Left lung (tissue), 10 donors: ENCODE results near the gene KCNN4. TPM values are rescaled to one million over a fixed set of nuclear protein-coding genes. Genes with fewer than 3 reads are reported as not detected.

Experiments
- ATAC-seq: fragments of 200-7000 bp; cut with Tn5 transposase; one replicate; pipeline ENCODE4 v1.9.1; 2020; ENCODE audit warnings: moderate library complexity
- DNase-seq, 4 donors: peaks; one replicate each; pipeline ENCODE4 v3.0.0-alpha.2; 2013 to 2020
- H3K27ac ChIP-seq, 2 donors: fragments of 200-600 bp; sonication (generic) in 1 of 2; one replicate each; pipeline versions ENCODE4 v1.5.0 to v1.8.0; 2020 to 2021
- H3K27me3 ChIP-seq, 2 donors: fragments of 200-600 bp; sonication (generic) in 1 of 2; one replicate each; pipeline versions ENCODE4 v1.5.0 to v1.8.0; 2020 to 2021
- H3K36me3 ChIP-seq, 2 donors: fragments of 200-600 bp; sonication (generic) in 1 of 2; one replicate each; pipeline versions ENCODE4 v1.5.0 to v1.8.0; 2020 to 2021
- H3K4me1 ChIP-seq, 2 donors: fragments of 200-600 bp; one replicate each; pipeline ENCODE4 v1.8.0; 2021
- H3K4me3 ChIP-seq, 2 donors: fragments of 200-600 bp; sonication (generic) in 1 of 2; one replicate each; pipeline versions ENCODE4 v1.5.0 to v1.8.0; 2020 to 2021; ENCODE audit warnings: mild to moderate bottlenecking in 1 of 2
- H3K9me3 ChIP-seq, 2 donors: fragments of 200-600 bp; sonication (generic) in 1 of 2; one replicate each; pipeline versions ENCODE4 v1.5.0 to v1.8.0; 2020 to 2021
- intact Hi-C, 2 donors: fragments of 100-400 bp; cut with DNase I; formaldehyde crosslinking; loops; one replicate each; pipeline versions ENCODE4 v1.11.2 to v1.14.2; 2022
- polyA plus RNA-seq, 6 donors: library from polyadenylated mRNA; unstranded; fragments of 120-200 nt; gene quantifications; one replicate each; pipeline ENCODE4 v1.2.1, GENCODE V29; 2013; ENCODE audit not compliant: insufficient read length in 6 of 6
- total RNA-seq, 2 donors: library from RNA; stranded (reverse); fragmentation: NEBNext Ultra II Directional; extraction: Animal tissue kit (Norgen Biotek cat#: 25700); gene quantifications; one replicate each; pipeline ENCODE4 v1.2.1, GENCODE V29; 2021
- TF ChIP-seq, protein P1 (sequence below), 2 donors: fragments of 200-600 bp; sonication (generic) in 1 of 2; IDR thresholded peaks; one replicate each; pipeline versions ENCODE4 v1.5.0 to v1.8.0; 2021; ENCODE audit warnings: antibody characterized with exemption in 2 of 2
- donor health status: DM: no; HTN: yes; CAD: no.
- donor health status: DM: no; HTN: no; CAD: no.

The KCNN4 gene
- total and polyA plus RNA-seq, 8 donors, result 0.67 to 21.5 (median 2.5) TPM

- ATAC-seq (no peak), DNase-seq (no peak)
- Histone ChIP-seq H3K36me3 (peaks cover 0 to 83% of the 10 kb centered on the region in 2 donors), H3K27ac (no peak overlapping the region), H3K4me3 (no peak overlapping the region), H3K27me3 (no peaks in the 10 kb centered on the region), H3K4me1 (peaks cover 0 to 24% of the 10 kb centered on the region in 2 donors), H3K9me3 (no peaks in the 10 kb centered on the region)
- TF ChIP-seq, protein P1, sequence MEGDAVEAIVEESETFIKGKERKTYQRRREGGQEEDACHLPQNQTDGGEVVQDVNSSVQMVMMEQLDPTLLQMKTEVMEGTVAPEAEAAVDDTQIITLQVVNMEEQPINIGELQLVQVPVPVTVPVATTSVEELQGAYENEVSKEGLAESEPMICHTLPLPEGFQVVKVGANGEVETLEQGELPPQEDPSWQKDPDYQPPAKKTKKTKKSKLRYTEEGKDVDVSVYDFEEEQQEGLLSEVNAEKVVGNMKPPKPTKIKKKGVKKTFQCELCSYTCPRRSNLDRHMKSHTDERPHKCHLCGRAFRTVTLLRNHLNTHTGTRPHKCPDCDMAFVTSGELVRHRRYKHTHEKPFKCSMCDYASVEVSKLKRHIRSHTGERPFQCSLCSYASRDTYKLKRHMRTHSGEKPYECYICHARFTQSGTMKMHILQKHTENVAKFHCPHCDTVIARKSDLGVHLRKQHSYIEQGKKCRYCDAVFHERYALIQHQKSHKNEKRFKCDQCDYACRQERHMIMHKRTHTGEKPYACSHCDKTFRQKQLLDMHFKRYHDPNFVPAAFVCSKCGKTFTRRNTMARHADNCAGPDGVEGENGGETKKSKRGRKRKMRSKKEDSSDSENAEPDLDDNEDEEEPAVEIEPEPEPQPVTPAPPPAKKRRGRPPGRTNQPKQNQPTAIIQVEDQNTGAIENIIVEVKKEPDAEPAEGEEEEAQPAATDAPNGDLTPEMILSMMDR (IDR thresholded peaks at IDR 0.05), result no peak
- intact Hi-C loops, result loop anchor here in 1 of 2 donors (10.0 kb wide), 1 partner anchor 57 kb away; the partner anchor contains the start of gene PLAUR
Measured at GRCh38 chr19:43731346-43731745, 49.4 kb downstream of the KCNN4 start.

DNA sequence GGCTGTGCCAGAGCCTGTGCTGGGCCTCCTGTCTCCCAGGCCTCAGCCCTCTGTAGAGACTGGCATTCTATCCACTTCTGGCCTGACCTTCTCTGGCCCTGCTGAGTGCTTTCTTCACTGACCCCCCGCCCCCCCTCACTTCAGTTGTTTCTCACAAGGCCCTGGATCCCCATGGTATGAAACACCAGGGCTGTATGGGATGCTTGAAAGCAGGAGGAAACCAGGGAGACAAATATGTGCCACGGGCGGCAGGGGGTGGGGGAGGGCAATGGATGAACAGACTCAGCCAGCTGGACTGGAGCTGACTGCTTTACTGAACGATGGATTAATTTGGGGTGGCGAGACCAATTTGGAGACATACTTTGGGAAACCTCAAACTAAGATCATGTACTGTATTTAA lies 50.9 kb downstream of the KCNN4 start:
- intact Hi-C loops, result loop anchor here in 1 of 2 donors (10.0 kb wide), 1 partner anchor 55 kb away; the partner anchor contains the start of gene PLAUR
- H3K27ac ChIP-seq, result no peak overlapping the region
- no peaks in the 10 kb centered on the region for H3K9me3 ChIP-seq
- peaks cover 0 to 69% of the 10 kb centered on the region in 2 donors for H3K36me3 ChIP-seq
- peaks cover 0 to 39% of the 10 kb centered on the region in 2 donors for H3K4me1 ChIP-seq
- H3K4me3 ChIP-seq, result no peak overlapping the region
- TF ChIP-seq, protein P1 (IDR thresholded peaks at IDR 0.05), result no peak
- no peaks in the 10 kb centered on the region for H3K27me3 ChIP-seq
- ATAC-seq, result no peak
- DNase-seq, result no peak

- Histone ChIP-seq H3K36me3 (peaks cover 0 to 45% of the 10 kb centered on the region in 2 donors), H3K27me3 (no peaks in the 10 kb centered on the region), H3K4me3 (no peak overlapping the region), H3K4me1 (peaks cover 0 to 35% of the 10 kb centered on the region in 2 donors), H3K9me3 (no peaks in the 10 kb centered on the region), H3K27ac (no peak overlapping the region)
- intact Hi-C loops, result no loop called here
- ATAC-seq (no peak), DNase-seq (no peak)
- TF ChIP-seq, protein P1 (IDR thresholded peaks at IDR 0.05), result no peak
Measured at GRCh38 chr19:43727593-43727853, 53.2 kb downstream of the KCNN4 start.

DNA sequence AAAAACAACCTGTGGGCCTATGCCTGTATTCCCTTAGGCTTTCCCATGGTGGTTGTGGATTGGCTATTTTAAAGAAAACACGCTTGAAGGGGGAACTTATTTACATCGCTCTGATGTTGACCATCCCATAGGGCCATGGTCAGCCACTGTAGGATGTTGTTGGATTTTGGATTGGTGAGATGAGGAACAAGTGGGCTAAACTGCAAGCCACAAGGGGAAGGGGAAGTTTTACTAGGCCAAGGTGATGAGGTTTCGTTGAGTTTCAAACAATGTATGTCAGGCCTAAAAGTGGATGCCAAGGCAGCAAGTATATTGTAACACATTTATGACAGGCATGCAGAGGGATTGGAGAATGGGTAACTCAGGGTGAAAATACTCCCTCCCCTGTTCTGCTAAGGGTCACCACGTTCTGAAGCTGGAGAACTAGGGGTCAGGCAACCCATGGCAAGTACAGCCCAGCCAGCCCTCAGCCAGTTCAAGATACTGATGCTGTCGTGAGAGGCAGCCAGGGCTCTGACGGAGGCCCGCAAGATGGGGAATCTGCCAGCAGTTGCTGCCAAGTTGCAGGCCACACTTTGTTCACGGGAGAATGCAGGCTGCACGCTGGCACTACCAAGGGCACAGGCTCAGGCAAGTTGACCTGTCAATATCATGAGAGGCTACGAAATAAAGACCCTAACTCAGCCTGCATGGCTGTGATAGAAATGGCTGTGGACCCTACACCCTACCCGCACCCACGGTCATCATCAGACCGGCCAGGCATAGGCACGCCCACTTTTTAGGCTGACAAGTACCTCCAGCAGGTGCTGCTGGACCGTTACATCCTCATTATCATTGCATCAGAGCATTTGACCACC lies 53.8 kb downstream of the KCNN4 start:
- Histone ChIP-seq H3K4me3 (no peak overlapping the region), H3K9me3 (no peaks in the 10 kb centered on the region), H3K4me1 (peaks cover 0 to 30% of the 10 kb centered on the region in 2 donors), H3K27ac (no peak overlapping the region), H3K36me3 (peaks cover 0 to 39% of the 10 kb centered on the region in 2 donors), H3K27me3 (no peaks in the 10 kb centered on the region)
- no peak for DNase-seq
- intact Hi-C loops, result no loop called here
- TF ChIP-seq, protein P1 (IDR thresholded peaks at IDR 0.05), result no peak
- ATAC-seq, result no peak

- TF ChIP-seq, protein P1 (IDR thresholded peaks at IDR 0.05), result no peak
- H3K4me1 ChIP-seq, result peaks cover 0 to 26% of the 10 kb centered on the region in 2 donors
- no peak overlapping the region for H3K27ac ChIP-seq
- H3K4me3 ChIP-seq, result no peak overlapping the region
- H3K36me3 ChIP-seq, result peaks cover 0 to 24% of the 10 kb centered on the region in 2 donors
- DNase-seq (peak in 1 of 4 donors; percentile 14), ATAC-seq (no peak)
- H3K27me3 ChIP-seq, result no peaks in the 10 kb centered on the region
- no peaks in the 10 kb centered on the region for H3K9me3 ChIP-seq
- intact Hi-C loops, result no loop called here
Measured at GRCh38 chr19:43725468-43725867, 55.3 kb downstream of the KCNN4 start.
